OCI-LY7 (cell line): ENCODE measurements around the gene RTL9.

Experiments used
- CTCF ChIP-seq: fragments of 200-600 bp; sonication (generic); conservative IDR thresholded peaks from 2 replicates; pipeline ENCODE4 v1.5.1; 2014; ENCODE audit warnings: mild to moderate bottlenecking, antibody characterized with exemption, low read length, moderate library complexity, mixed read lengths
- EZH2phosphoT487 ChIP-seq: fragments of 200-600 bp; sonication (generic); IDR thresholded peaks from 2 replicates; pipeline ENCODE4 v1.6.1; 2018; ENCODE audit warnings: low read depth, borderline replicate concordance, mild to moderate bottlenecking, mixed run types, antibody characterized with exemption, low read length, moderate library complexity, mixed read lengths

DNA sequence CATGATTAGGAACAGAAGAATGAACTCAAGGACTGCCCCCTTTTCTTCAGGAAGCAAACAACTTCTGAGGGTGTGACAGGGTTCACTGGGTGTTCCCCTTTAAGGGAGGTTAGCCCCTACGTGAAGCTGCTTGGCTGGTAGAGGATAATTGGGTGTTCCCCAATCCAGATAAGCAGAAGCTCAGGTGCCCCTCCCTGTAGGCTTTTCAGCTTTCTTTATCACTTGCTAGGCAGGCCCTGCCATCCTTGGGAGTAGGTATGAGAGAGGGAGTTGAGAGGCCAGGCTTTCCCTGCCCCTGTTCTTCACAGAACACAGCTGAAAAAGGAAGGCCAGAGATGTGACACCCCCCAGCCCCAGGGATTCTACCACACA, 44.2 kb downstream of the RTL9 start:
- TF ChIP-seq CTCF = no peak
- TF ChIP-seq EZH2phosphoT487 = no peak
